GM19099 (cell line): ENCODE results near the gene HIVEP3.

Experiments used
- POLR2A ChIP-seq: IDR thresholded peaks from 3 replicates; pipeline ENCODE4 v1.6.1; 2011; ENCODE audit warnings: low read depth; ENCODE audit not compliant: insufficient read length; ENCODE audit errors: extremely low read depth

Gene HIVEP3

GRCh38 chr1:41918450-41919043, at the start of gene HIVEP3:
HIVEP3 (minus strand) TSS chr1:41918922.
- no peak for TF ChIP-seq POLR2A

GRCh38 chr1:41964400-41964799, 45.7 kb upstream of the HIVEP3 start:
- TF ChIP-seq POLR2A, result no peak

- TF ChIP-seq POLR2A, result no peak
Measured at GRCh38 chr1:41963636-41964035, 44.9 kb upstream of the HIVEP3 start.

GRCh38 chr1:41958015-41958673, 39.4 kb upstream of the HIVEP3 start:
- no peak for TF ChIP-seq POLR2A

- no peak for TF ChIP-seq POLR2A
Measured at GRCh38 chr1:41957568-41957967, 38.8 kb upstream of the HIVEP3 start.

GRCh38 chr1:41955461-41956159, 36.9 kb upstream of the HIVEP3 start:
- no peak for TF ChIP-seq POLR2A

GRCh38 chr1:41954533-41954944, 35.8 kb upstream of the HIVEP3 start:
- TF ChIP-seq POLR2A, result no peak

- TF ChIP-seq POLR2A, result no peak
Measured at GRCh38 chr1:41953291-41953690, 34.6 kb upstream of the HIVEP3 start.

GRCh38 chr1:41952208-41952607, 33.5 kb upstream of the HIVEP3 start:
- no peak for TF ChIP-seq POLR2A

GRCh38 chr1:41950820-41951219, 32.1 kb upstream of the HIVEP3 start:
- no peak for TF ChIP-seq POLR2A

GRCh38 chr1:41943717-41944116, 25.0 kb upstream of the HIVEP3 start:
- TF ChIP-seq POLR2A, result no peak

GRCh38 chr1:41942278-41942677, 23.6 kb upstream of the HIVEP3 start:
- no peak for TF ChIP-seq POLR2A

- no peak for TF ChIP-seq POLR2A
Measured at GRCh38 chr1:41941381-41941780, 22.7 kb upstream of the HIVEP3 start.

- no peak for TF ChIP-seq POLR2A
Measured at GRCh38 chr1:41939194-41939593, 20.5 kb upstream of the HIVEP3 start.

GRCh38 chr1:41936107-41936506, 17.4 kb upstream of the HIVEP3 start:
- no peak for TF ChIP-seq POLR2A

GRCh38 chr1:41935226-41935625, 16.5 kb upstream of the HIVEP3 start:
- TF ChIP-seq POLR2A, result no peak
